DMS153 treated with DMSO at 0.1 percent for 48 hours (cell line): Measurements from ENCODE around the gene HABP4.

Experiments
- DNase-seq: peaks from one replicate; lab custom pipeline; 2025; ENCODE audit not compliant: unreplicated experiment; lab: John Stamatoyannopoulos, UW

HABP4 gene

GRCh38 chr9:96515621-96516470, 65.9 kb downstream of the HABP4 start:
- DNase-seq = no peak

- DNase-seq = no peak
Observed at GRCh38 chr9:96519095-96519494, 69.1 kb downstream of the HABP4 start.

GRCh38 chr9:96519787-96520186, 69.8 kb downstream of the HABP4 start:
- DNase-seq = no peak

GRCh38 chr9:96522366-96522765, 72.4 kb downstream of the HABP4 start:
- DNase-seq = no peak

- no peak for DNase-seq
Observed at GRCh38 chr9:96523374-96523773, 73.4 kb downstream of the HABP4 start.

GRCh38 chr9:96524045-96524444, 74.1 kb downstream of the HABP4 start:
- DNase-seq = no peak

- no peak for DNase-seq
Observed at GRCh38 chr9:96524764-96525163, 74.8 kb downstream of the HABP4 start.

GRCh38 chr9:96532173-96532572, 82.2 kb downstream of the HABP4 start:
- no peak for DNase-seq

GRCh38 chr9:96540106-96540505, 90.1 kb downstream of the HABP4 start:
- DNase-seq = no peak
